8988T (cell line): ENCODE measurements around the gene TMED9.
"Not testable (repeated sequence)": the region's sequence is repeated elsewhere in the genome, so short reads cannot be mapped to it uniquely, and the experiment has no call there.

Source experiments
- DNase-seq: peaks from one replicate; pipeline ENCODE4 v3.0.0; 2011

Gene TMED9

DNA sequence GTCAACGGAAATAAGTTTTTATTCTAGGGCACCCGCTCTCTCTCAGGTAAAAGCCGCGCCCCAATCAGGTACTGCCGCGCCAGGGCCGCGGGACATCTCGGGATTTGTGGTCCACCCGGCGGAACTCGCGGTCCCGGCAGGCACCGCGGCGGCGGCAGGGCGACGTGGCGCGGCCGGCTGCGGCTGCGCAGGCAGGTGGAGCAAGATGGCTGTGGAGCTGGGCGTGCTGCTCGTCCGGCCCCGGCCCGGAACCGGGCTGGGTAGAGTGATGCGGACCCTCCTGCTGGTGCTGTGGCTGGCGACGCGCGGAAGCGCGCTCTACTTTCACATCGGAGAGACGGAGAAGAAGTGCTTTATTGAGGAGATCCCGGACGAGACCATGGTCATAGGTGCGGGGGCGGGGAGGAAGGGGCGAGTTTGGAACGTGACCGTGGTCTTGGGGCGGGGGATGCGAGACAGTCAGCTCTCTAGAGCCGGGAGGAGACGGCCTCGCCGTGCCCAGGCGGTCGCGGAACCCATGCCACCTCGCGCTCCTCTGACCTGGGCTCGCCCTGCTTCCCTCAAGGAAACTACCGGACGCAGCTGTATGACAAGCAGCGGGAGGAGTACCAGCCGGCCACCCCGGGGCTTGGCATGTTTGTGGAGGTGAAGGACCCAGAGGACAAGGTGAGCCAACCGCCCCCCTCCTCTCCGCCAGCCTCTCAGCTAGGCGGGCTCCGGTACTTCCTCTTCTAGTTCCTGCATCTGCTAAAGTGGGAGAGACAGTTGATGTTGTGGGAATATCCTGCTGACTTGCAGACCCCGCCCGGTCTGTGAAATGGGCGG, at the start of gene TMED9:
TSS of gene TMED9 (plus strand) at position 194 of the 825 bp plus-strand sequence. CDS start at position 206, 12 bp downstream.
- DNase-seq: peak; percentile 84

DNA sequence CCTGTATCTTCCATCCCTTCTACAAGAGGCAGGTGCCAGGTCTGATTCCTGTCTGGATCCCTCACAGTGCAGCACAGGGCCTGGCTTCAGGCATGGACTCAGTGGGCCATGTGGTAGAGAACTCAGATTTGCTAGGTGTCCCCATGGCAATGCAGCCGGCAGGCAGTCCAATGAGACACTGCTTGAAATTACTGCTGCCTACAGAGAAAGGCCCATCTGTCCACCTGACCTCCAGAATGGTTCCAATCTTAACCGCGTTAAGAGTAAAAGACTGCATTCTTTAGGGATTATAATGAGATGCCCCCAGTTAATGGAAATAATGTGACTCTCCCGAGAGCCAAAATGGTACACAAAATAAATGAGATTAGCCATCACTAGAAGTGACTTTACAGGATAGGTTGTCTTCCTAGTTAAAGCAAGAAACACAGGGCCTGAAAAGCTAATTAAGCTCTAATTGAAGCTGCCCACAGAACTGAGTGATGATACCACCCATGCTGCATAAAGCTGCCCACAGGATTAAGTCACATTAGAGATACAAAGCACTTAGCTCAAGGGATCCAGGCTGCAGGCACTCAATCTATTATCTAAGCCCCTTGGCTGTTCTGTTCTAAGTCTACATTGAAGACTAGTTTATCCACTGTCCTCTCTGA, 49.1 kb upstream of the TMED9 start:
- DNase-seq: no peak

DNA sequence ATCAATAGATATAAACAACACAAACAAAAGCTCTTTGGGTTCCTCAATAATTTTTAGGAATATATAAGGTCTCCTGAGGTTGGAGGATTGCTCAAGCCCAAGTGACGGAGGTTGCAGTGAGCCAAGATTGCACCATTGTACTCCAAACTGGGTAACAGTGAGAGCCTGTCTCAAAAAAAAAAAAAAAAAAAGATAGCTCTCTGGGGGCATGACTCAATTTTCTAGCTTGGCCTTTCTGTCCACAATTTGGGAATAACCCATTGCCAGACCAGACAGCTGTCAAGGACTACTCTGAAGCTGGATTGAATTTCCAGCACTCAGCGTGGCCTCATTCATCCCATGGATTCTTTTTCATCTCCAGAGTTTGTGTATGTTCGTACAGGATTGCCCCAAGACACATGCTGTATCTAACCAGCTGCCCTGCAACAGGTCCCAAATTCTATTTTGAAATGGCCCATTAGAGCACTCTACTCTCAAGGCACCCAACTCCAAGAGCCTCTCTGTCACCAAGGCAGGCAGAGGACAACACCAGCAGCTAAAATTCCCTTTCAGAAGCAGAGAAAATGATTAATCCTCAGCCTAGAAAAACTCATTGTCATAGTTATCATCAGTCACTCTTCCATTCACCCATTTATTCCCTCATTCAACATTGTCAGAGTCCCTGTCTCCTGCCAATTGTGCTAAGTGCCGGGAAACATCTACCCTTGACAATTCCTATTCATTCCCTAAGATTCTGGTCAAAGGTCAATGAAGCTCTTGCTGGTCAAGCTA, 46.3 kb upstream of the TMED9 start:
- no peak for DNase-seq

DNA sequence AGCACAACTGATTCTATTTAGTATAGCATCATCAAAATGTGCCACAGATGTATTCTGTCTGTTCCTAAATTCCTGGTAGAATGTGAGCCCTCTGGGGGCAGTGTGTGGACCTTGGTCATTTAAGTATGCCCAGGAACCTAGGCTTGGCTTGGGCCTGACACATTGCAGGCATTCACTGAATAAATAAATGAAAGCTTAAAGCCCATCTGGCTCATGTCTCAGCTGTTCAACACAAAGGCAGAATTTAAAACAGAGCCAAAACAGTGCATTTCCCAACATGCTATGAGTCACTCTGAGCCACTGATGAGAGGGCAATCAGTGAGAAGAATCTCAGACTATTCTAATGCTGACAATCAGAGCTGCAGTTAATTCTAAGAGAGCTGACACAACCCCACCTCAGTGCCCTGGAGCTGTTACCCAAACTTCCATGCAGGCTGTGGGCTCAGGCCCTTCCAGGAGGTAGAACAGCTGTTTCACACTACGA, 45.7 kb upstream of the TMED9 start:
- no peak for DNase-seq

DNA sequence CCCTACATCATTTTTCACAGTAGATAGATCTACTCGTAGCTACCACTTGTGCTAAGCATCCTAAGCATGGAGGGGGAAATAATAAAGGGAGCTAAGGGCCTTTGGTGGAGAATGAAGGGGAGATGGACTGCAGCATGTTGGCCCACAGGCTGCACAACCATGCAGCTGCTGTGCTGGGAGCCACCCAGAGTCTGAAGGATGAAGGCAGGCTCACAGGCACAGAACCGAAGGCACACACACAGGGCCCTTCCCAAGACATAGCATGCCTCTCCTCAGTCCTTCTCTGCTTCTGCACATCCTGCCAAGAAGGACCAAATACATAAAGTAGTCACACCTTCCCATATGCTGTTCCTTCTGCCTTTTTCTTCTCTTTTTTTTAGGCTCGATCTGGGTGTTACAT, 44.3 kb upstream of the TMED9 start:
- no peak for DNase-seq

DNA sequence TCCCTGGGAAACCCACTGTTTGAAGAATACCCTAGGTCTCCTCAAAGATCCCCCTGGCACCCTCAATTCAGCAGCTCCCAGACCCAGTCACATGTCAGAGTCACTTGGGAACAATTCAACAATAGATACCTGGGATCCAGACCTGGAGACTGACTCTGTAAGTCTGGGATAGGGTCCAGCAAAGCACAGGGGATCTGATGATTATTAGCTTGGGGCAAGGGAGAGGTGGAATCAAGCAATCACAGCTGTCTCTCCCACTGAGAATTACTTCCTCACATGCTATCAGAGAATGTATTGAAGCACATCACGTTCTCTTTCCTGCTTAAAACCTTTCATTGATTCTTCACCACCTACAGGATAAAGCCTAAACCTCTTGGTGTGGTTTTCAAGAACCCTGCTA, 43.5 kb upstream of the TMED9 start:
- DNase-seq: no peak

DNA sequence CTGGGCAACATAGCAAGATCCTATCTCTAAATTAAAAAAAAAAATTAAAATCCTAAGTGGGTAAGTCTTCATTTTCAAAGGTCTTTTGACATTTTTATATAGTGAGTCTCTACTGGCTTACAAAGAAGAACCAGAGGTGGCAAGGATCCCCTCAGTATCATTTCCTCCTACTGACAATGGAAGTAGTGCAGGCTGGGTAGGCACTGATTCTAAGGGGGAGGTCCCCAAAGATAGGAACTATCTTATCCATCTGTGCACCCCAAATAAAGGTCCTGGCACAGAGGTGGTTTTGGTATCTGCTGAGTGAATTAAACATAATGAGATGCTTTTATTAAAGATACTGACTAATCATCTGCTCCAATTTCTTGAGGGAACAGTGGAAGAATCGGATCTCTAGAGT, 41.9 kb upstream of the TMED9 start:
- DNase-seq: no peak

DNA sequence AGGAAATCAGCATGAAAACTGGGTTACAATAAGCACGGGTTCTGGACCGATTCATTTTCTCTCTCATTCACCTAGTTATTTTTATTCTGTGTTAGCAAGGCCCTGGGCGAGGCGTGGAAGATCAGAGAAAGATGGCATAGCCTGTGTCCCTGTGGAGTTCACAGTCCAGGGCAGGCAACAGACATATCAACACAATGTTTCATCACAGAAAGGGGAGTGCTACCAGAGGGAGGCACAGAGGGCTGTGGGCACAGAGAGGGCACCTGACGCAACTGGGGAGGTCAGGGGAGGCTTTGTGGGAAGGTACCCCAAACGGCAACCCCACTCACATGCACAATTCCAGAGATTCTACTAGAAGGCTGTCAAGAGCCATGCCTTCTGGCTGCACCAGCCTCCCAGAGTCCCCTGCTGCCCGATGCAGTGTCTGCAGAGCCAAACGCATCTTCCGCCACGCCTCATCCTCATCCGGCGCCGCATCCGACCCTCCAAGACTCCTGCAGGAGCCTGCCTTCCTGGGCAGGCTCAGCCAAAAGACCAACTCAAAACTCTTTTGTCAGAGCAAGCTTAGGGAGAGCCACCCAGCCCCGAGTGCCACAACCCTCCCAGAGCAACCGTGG, 39.1 kb upstream of the TMED9 start:
- peak; percentile 75 for DNase-seq

DNA sequence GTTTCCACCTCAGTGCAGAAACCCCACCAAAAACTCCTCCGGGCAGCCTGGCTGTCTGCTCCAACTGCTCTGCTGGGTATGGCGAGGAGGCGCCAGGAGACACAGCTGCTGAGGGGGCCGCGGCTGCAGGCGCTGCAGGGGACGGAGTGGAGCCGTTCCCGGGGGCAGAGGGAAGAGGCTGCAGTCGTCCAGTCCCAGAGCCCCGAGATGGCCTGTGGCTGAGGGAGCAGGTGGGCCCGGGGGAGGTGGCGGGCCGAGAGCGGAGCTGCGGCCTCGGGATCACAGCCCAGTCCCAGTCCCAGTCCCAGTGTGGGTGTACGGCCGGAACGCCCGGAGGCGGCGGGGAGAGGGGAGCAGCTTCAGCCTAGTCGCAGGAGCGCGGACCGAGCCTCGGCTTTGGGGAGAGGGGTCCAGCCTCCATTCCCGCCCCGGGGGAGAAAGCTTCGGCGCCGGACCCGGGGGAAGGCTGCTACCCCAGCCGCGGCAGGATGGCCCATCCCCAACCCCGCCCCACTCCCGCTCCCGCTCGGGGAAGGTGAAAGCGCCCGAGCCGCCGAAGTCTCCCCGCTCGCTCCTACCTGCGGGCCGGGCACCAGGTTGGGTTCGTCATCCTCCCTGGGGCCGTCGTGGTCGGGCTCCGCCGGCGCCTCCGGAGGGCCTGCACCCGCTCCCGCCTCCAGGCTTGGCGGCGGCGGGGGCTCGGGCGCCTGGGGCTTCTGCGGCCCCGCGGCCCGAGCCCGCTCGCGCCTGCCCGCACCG, 38.2 kb upstream of the TMED9 start:
- DNase-seq: peak; percentile 94

DNA sequence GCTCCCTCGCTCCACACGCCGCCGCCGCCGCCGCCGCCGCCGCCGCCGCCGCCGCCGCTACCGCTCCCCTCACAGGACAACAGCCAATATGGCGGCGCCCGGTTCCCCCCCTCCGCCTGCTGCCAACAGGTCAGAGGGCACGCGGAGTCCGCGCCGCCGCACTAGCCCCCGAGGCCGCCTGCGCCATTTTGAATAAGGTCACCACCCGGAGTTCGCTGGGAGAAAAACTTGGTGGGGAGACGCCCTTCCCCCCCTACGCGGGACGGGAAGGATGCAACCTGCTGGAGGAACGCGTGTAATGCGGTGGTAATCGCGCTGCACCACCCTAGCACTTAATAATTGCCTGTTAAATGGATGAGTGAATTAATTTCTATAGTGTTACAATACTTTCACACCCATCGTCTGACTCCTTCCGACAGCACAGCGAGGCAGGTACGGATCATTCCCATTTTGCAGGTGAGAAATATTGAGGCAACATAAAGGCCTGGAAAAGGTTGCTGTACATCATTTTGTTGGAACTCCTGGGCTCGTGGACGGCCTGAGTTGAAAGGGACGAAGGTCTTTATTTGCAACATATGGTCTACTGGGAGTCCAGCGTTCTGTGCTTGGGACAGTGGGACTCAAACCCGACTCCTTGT, 37.4 kb upstream of the TMED9 start, which contains the start of gene FAM193B:
TSS of gene FAM193B (minus strand) at position 90 of the 638 bp plus-strand sequence. CDS start 105 bp downstream, outside the sequence.
- peak; percentile 100 for DNase-seq

DNA sequence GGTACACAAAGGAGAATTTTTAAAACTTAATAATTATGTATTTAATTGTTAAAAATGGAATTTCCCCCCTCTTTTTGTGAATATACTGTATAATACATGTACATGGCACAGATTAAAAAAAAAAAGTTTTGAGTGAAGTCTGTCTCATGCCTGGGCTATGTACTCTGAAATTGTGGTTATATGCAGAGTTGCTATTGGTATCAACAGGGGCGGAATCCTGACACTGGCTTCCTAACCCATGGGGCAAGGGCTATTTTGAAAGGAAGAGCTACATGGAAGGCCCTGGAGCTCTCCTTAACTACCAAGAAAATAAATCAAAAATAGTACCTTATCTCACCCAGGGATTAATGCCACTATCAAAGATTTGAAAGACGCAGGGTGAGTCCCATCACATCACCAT, 36.8 kb upstream of the TMED9 start:
- no peak for DNase-seq

DNA sequence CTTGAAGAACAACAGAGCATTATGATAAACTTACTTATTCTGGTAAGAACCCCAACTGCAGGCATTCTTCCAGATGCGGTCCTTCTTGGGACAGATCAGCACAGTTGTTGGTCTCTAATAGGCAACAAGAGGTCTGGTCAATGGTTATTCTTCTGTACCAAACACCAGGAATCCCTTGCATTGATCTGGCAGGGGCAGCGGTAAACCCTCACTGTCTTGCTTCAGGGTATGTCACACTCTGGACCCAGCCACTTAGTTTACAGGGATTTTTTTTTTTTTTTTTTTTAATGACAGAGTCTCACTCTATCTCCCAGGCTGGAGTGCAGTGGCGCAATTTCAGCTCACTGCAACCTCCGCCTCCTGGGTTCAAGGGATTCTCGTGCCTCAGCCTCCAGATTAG, 36.3 kb upstream of the TMED9 start:
- DNase-seq: no peak

DNA sequence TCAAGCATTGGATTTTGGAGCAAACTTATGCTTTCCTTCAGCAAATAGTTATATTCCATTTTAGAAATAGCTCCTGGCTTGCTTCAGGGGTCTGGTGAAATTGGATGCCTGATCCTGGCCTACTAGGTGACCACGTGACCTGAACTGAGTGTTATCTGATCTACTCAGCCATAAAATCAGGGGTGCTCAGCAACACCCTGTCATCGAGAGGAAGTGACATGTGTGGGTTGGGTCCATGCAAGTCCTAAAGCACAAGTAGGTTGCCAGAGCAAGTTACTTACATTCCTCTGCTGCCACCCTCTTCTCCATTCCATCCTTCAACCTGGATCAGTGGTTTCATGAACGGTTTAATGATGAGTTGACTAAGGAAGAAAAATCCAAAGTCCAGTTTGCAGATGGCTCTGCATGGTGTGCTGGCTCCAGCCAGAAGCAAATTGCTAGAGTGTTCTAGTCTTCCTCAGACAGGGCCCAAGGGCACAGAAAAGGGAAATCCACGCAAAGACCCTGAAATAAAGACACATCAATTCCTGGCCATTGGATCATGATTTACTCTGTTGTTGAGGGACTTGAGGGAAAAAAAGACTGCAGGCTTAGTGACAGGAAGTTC, 34.9 kb upstream of the TMED9 start:
- no peak for DNase-seq

DNA sequence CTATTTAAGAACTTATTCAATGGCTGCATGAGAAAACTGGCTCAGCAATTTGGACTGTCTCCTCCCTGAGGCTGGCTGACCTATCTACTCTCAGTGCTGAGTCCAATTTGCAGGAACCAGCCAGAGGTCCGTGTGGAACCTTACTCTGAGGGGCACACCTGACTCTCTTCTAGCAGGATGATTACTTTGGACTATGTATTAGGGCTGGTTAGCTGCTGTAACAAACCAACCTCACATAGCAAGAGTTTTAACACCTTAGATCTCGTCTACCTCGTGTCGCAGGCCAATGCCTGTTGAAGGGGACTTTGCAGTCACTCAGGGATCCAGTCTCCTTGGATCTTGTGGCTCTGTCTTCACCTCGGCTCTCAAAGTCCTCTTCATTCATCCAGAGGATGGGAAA, 34.2 kb upstream of the TMED9 start:
- DNase-seq: no peak

DNA sequence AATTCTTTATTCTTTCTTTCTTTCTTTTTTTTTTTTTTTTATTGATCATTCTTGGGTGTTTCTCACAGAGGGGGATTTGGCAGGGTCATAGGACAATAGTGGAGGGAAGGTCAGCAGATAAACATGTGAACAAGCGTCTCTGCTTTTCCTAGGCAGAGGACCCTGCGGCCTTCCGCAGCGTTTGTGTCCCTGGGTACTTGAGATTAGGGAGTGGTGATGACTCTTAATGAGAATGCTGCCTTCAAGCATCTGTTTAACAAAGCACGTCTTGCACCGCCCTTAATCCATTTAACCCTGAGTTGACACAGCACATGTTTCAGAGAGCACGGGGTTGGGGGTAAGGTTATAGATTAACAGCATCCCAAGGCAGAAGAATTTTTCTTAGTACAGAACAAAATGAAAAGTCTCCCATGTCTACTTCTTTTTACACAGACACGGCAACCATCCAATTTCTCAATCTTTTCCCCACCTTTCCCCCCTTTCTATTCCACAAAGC, 32.5 kb upstream of the TMED9 start:
- DNase-seq: not testable (repeated sequence)

DNA sequence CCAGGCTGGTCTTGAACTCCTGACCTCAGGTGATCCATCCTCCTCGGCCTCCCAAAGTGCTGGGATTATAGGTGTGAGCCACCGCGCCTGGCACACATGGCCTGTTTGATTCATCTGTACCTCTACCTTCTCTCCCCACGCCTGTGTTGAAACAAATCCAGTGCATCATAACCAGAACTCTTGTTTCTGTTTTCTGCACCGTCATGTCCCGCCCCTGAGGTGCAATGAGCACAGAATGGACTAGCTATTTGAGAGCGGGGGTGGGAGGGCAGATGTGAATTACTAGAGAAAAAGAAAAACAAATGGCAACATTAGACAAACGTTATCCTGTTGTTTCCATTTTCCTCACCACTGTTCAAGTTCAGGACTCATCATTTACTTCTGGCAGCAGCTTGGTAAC, 27.0 kb upstream of the TMED9 start:
- no peak for DNase-seq

DNA sequence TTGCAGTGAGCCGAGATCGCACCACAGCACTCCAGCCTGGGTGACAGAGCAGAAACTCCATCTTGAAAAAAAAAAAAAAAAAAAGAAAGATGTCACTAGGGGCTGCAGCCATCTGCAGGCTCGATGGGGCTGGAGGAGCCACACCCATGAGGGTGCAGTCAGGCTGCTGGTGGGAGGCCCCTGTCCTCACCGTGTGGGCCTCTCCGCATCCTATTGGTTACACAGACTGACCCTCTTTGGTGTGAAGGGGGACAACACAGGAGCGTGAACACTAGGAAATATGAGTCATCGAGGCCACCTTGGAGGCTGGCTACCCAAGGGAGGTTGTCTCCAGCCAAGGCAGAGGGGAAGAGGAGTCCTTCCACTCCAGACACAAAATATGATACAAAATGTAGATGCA, 23.7 kb upstream of the TMED9 start:
- no peak for DNase-seq

DNA sequence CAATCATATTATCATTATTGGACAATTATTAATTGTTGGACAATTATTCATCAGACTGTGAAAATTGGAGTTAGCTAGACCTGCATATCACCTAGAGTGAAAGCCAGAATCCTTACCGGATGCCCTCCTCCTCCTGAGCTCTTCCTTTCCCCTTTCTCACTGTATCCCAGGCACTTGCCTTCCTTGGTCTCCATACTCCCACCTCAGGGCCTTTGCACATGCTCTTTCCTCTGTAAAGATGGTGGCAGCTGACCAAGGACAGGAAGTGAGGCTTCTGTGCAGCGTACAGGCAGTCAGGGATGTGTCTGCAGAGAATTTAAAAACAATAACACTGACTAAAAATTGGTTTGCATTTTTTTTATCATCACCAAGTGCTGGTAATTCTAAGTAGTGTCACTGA, 22.1 kb upstream of the TMED9 start:
- DNase-seq: no peak

DNA sequence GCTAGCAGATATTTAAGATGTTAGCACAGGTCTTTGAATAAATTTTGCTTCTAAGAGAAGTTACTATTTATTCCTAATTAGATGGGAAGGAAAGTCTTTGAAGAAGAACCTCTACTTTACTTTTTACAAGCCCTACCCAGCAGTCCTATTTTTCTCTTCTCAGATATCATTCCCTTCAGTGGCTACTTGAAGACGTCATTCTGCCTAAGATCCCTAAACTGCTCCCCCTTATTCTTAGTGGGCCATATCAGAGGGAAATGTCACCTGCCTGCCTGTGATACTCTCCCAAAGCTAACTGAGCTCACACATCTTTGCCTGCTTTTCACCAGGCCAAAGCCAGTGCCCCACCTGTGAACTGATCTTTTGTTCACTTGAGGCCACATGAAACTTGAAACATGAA, 16.5 kb upstream of the TMED9 start:
- no peak for DNase-seq

DNA sequence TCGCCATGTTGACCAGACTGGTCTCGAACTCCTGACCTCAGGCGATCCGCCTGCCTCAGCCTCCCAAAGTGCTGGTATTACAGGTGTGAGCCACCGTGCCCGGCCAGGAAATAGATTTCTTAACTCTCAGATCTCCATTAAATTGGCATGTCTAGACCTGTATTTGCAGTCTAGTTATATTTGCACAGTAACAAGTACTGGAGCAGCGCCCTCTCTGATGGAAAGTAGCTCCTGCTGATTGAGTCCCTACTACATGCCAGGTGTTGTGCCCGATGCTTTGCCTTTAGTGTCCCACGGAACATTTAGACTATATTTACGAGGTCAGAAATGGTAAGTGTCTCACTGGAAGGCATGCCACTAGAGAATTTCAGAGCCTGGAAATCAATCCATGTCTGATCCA, 15.8 kb upstream of the TMED9 start:
- DNase-seq: no peak

DNA sequence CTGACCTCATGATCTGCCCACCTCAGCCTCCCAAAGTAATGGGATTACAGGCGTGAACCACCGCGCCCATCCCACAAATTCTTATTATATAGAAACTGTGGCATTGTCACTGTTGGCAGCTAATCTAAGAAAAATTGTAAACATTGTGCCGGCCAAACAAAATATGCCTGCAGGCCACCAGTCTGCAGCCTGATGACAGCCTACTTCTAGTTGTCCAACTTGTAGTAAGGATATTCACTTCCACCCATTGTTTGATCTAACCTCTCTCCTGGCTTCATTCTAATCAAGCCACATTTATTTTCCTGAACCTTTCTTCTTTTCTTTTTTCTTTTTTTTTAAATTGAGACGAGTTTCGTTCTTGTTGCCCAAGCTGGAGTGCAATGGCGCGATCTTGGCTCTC, 13.7 kb upstream of the TMED9 start:
- no peak for DNase-seq
